ENCODE measurements around the gene CGNL1.

DNA sequence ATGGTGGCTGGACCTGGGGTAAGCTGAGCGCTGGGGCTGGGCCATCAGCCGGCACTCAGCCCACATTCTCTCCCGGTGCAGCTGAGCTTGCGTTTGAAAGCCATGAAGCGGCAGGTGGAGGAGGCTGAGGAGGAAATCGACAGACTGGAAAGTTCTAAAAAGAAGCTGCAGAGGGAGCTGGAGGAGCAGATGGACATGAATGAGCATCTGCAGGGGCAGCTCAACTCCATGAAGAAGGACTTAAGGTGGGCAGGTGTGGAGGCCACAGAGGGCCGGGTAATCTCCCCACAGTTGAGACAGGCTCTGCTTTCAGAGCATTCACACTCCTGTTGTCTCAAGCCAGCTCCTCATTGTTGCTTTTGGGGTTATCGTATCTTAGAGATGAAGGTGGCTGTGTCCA lies 169.7 kb downstream of the CGNL1 start:
- TF ChIP-seq EGR1 (IDR thresholded peaks at IDR 0.05) (no peak), TAF1 (IDR thresholded peaks at IDR 0.05; ENCODE audit: low read depth) (no peak), ZBTB7A (IDR thresholded peaks at IDR 0.05; ENCODE audit: low read depth) (no peak), CEBPB (IDR thresholded peaks at IDR 0.05) (no peak)
- TF ChIP-seq, protein P1, sequence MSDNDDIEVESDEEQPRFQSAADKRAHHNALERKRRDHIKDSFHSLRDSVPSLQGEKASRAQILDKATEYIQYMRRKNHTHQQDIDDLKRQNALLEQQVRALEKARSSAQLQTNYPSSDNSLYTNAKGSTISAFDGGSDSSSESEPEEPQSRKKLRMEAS (IDR thresholded peaks at IDR 0.05): no peak
